Activated T-helper 1 cell treated with Interleukin-2 at 50 U/mL for 16 hours (primary cell): ENCODE results near the gene GRIK2.
"Not testable (repeated sequence)": the region's sequence is repeated elsewhere in the genome, so short reads cannot be mapped to it uniquely, and the experiment has no call there.

Experiments
- DNase-seq: peaks from one replicate; pipeline ENCODE4 v3.0.0-alpha.2; 2020; ENCODE audit warnings: low read depth

GRIK2 gene

DNA sequence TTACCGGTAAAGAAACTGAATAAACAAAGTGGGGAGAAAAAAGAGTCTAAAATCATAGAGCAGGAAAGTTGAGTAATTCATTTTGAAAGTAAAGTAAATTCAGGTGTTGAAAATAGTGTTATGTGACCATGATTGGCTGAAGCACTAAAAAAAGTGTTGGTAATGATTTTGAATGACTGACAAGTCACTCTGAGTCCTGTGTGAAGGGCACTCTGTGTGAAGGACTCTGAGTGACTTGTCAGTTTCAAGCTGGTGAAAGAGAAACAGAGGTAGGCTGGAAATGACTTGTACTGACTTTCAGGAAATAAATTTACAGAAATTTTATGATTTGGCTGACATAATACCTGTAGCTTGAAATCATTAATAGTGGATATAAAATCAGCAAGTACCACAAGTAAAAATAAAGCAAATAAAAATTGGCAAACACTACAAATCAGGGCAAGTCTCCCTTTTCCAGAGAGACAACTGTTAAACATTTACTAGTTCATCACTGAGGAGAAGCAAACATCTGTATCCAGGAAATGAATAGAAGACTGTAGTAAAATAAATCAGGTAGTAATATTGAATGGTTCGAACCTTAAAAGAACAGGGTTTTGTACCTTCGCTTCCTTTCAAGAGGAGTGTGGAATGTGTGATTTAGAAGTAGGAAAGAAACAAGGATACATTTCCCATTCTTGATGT is 630.6 kb downstream of the GRIK2 start:
- no peak for DNase-seq

- DNase-seq: no peak
Measured at GRCh38 chr6:102026649-102027048, 633.1 kb downstream of the GRIK2 start.

DNA sequence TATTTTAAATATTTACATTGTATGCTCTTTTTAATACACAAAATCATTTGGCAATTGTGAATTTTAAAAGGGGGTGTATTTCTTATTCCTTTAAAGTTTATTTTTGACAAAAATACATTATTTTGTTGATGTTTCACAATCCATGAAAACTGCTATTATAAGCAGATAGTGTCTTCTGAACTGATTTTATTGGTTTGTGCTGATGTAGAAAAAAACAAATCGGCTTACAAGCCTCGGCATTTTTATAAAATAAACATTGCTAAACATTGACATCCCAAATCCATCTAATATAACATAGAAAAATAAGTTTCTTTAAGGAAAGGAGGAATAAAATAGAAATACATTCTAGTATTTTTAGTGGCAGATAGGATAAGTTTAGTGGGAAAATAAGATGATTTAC is 634.7 kb downstream of the GRIK2 start:
- DNase-seq: no peak

GRCh38 chr6:102038964-102039363 is 645.5 kb downstream of the GRIK2 start:
- DNase-seq: no peak

DNA sequence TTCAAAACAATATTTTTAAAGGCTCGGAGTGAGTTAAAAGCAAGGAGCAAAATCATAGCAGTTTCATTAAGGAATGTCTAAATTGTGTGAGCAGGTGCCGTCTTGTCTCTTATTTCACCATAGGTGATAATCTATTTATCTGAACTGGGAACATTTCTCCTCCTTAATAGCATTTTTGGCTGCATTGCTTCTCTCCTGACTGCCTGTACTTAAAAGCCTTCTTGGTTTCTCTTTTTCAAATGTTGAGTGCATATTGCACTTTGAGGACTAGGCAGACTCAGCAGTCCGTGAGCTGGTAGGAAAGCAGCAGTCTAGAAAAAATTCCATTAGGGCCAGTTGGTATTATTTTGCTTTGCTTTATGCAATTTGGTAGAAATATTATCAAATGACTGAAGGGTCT is 645.9 kb downstream of the GRIK2 start:
- DNase-seq: no peak

DNA sequence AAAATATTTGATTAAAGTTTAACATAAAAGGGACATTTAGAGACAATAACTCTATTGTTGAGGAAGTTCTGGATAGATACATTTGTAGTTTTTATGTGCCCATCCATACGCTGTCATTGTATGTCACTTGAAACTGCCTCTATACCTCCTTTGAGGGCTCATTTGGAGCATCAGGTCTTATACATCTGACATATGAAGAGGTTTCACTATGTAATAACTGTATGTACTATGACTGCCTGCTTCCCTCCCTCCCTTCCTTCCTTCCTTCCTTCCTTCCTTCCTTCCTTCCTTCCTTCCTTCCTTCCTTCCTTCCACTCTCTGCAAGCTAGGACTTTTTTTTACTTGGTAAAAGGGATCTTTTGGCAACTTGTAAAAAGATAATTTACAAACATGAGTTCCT is 657.5 kb downstream of the GRIK2 start:
- DNase-seq: no peak

GRCh38 chr6:102051720-102052119 is 658.2 kb downstream of the GRIK2 start:
- DNase-seq: no peak

GRCh38 chr6:102064142-102064541 is 670.6 kb downstream of the GRIK2 start:
- DNase-seq: no peak

DNA sequence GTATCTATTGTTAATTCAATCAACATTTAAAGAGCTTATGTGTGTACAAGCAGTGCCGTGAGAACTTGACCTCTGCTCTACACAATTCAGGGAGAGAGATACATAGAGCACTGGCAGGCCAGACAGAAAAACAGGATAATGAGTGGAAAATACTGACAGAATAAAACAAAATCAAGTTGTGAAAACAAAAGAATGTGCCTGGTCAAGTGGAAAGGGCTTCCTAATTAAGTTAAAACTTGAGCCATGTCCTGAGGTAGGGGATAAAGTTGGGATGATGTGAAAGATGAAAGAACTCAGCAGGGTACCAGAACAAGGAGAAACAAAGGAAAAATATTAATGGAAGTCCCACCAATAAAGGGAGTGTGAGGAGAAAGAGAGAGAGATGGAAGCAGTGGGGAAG is 672.8 kb downstream of the GRIK2 start:
- no peak for DNase-seq

GRCh38 chr6:102068349-102068929 is 674.9 kb downstream of the GRIK2 start:
- DNase-seq: no peak

DNA sequence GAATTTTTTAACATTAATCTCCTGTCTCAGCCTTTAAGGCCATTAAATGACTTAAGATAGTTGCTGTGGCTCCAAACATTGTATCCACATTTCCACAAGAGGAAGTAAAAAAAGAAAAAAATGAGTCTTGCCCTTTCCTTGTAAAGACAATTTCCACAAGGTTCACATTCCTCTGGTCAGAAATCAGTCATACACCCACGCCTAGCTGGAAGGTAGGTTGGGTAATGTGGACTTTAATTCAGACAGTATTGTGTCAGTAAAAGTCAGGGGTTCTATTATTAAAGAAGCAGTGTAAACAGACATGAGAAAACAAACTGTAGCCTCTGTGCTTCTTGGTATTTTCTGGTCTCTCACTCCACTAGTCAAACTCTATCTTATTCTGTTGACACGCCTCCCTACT is 682.0 kb downstream of the GRIK2 start:
- no peak for DNase-seq

DNA sequence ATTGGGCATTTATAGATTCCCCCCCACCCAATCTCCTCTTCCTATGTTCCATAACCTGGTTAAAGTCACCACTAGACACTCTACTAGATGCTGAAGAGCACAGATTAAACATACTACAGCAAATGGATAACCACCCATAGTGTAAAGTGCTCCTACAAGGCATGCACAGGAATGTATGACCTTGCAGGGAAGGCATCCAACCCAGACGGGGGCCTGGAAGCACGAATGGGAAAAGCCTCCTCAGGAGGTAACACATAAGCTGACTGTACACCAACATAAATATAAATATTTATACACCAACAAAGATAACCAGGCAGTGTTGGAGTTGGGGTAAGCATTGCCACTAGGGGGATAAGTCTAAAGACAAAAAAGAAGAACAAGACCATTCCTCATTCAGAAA is 691.7 kb downstream of the GRIK2 start:
- DNase-seq: no peak

- not testable (repeated sequence) for DNase-seq
Measured at GRCh38 chr6:102088160-102088559, 694.7 kb downstream of the GRIK2 start.

- DNase-seq: no peak
Measured at GRCh38 chr6:102114402-102114801, 720.9 kb downstream of the GRIK2 start.

GRCh38 chr6:102115911-102116310 is 722.4 kb downstream of the GRIK2 start:
- no peak for DNase-seq

DNA sequence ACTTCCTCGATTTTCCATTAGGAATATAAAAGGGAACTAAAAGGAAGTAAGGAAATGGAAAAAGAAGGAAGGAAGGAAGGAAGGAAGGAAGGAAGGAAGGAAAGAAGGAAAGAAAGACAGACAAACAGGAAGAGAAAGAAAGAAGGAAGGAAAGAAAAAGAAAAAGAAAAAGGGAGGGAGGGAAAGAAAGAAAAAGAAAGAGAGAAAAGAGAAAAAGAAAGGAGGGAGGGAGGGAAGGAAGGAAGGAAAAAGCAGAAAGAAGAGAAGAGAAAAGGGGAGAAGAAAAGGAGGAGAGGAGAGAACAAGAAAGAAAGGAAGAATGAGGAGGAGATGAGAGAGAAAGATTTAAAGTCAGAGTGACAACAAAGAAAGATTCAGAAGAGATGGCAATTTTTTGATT is 724.5 kb downstream of the GRIK2 start:
- no peak for DNase-seq
